Ovary (tissue), 3 donors: Measurements from ENCODE around the gene CFAP70.

ENCODE experiments used
- POLR2A ChIP-seq: fragments of 450-650 bp; IDR thresholded peaks from one replicate; pipeline ENCODE4 v1.6.1; 2017; ENCODE audit warnings: antibody characterized with exemption, mild to moderate bottlenecking, moderate library complexity
- TF ChIP-seq, protein P1 (sequence below), 3 donors: fragments of 450-650 bp in 2 of 3; fragments of 200-600 bp in 1 of 3; IDR thresholded peaks; one replicate each; pipeline versions ENCODE4 v1.5.1 to v1.8.0; 2016 to 2022; ENCODE audit warnings: antibody characterized with exemption in 3 of 3, mild to moderate bottlenecking in 1 of 3
- donor health status: DM: no; HTN: no; CAD: no.

DNA sequence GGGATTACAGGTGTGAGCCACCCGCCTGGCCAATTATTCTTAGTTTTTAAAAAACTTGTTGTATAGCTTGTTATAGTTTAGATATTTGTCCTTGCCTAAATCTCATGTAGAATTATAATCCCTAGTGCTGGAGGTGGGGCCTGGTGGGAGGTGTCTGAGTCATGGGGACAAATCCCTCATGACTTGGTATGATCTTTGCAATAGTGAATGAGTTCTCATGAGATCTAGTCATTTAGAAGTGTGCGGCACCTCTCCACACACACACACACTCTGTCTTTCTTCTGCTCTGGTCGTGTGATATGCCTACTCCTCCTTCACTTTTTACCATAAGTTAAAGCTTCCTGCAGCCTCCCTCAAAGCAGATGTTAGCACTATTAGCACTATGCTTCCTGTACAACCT lies 153.6 kb downstream of the CFAP70 start:
- no peak for TF ChIP-seq POLR2A
- TF ChIP-seq, protein P1, sequence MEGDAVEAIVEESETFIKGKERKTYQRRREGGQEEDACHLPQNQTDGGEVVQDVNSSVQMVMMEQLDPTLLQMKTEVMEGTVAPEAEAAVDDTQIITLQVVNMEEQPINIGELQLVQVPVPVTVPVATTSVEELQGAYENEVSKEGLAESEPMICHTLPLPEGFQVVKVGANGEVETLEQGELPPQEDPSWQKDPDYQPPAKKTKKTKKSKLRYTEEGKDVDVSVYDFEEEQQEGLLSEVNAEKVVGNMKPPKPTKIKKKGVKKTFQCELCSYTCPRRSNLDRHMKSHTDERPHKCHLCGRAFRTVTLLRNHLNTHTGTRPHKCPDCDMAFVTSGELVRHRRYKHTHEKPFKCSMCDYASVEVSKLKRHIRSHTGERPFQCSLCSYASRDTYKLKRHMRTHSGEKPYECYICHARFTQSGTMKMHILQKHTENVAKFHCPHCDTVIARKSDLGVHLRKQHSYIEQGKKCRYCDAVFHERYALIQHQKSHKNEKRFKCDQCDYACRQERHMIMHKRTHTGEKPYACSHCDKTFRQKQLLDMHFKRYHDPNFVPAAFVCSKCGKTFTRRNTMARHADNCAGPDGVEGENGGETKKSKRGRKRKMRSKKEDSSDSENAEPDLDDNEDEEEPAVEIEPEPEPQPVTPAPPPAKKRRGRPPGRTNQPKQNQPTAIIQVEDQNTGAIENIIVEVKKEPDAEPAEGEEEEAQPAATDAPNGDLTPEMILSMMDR (IDR thresholded peaks at IDR 0.05), result no peak
